BLaER1 treated with 17β-estradiol and CSF1 and Interleukin-3, amounts not matched to agents 10 nM and 100 nM (cell line): ENCODE results near the gene IMP4.

Experiments
- H3K27ac ChIP-seq, 11 experiments: shearing (Covaris generic); formaldehyde crosslinking; 2 replicates each; pipeline ENCODE4 v1.8.1; 2022
- H3K27me3 ChIP-seq, 11 experiments: shearing (Covaris generic); formaldehyde crosslinking; 2 replicates each; pipeline ENCODE4 v1.8.1; 2022
- H3K36me3 ChIP-seq, 11 experiments: shearing (Covaris generic); formaldehyde crosslinking; 2 replicates each; pipeline ENCODE4 v1.8.1; 2022
- H3K4me1 ChIP-seq, 10 experiments: shearing (Covaris generic); formaldehyde crosslinking; 2 replicates each; pipeline ENCODE4 v1.8.1; 2022
- H3K4me2 ChIP-seq, 11 experiments: shearing (Covaris generic); formaldehyde crosslinking; 2 replicates each; pipeline ENCODE4 v1.8.1; 2022
- H3K4me3 ChIP-seq, 10 experiments: shearing (Covaris generic); formaldehyde crosslinking; 2 replicates each; pipeline ENCODE4 v1.8.1; 2022
- H3K9ac ChIP-seq, 11 experiments: shearing (Covaris generic); formaldehyde crosslinking; 2 replicates each; pipeline ENCODE4 v1.8.1; 2022
- H3K9me3 ChIP-seq, 11 experiments: shearing (Covaris generic); formaldehyde crosslinking; replicated peaks in 1 of 11; 2 replicates each; pipeline ENCODE4 v1.8.1; 2022
- H4K20me1 ChIP-seq, 11 experiments: shearing (Covaris generic); formaldehyde crosslinking; 2 replicates each; pipeline ENCODE4 v1.8.1; 2022
- Cebpa-rat ChIP-seq, 11 experiments: shearing (Covaris generic); IDR thresholded peaks; 2 replicates each; pipeline ENCODE4 v1.8.1; 2022

The IMP4 gene

GRCh38 chr2:130369311-130369964, 26.7 kb downstream of the IMP4 start:
- peaks cover 0 to 14% (median 2%) of the 10 kb centered on the region in 11 experiments; a peak in 12 of 22 replicates for H3K36me3 ChIP-seq
- no peak for TF ChIP-seq Cebpa-rat (IDR thresholded peaks at IDR 0.05)
- H3K27ac ChIP-seq, result no peak overlapping the region
- no peaks in the 10 kb centered on the region for H3K27me3 ChIP-seq
- H3K9ac ChIP-seq, result no peak overlapping the region
- peaks cover 0 to 8% (median 0%) of the 10 kb centered on the region in 11 experiments; a peak in 2 of 22 replicates for H3K9me3 ChIP-seq
- H4K20me1 ChIP-seq, result peaks cover 0 to 15% (median 2%) of the 10 kb centered on the region in 11 experiments; a peak in 6 of 22 replicates
- no peak overlapping the region for H3K4me3 ChIP-seq
- peaks cover 32 to 49% (median 45%) of the 10 kb centered on the region in 10 experiments for H3K4me1 ChIP-seq
- H3K4me2 ChIP-seq, result peak overlapping the region; percentile 81 to 99 (median 94); a peak in 15 of 22 replicates

GRCh38 chr2:130369965-130370341, 27.3 kb downstream of the IMP4 start:
- Histone ChIP-seq H3K9ac (no peak overlapping the region), H4K20me1 (peaks cover 0 to 20% (median 7%) of the 10 kb centered on the region in 11 experiments; a peak in 9 of 22 replicates), H3K27me3 (no peaks in the 10 kb centered on the region), H3K36me3 (peaks cover 1 to 19% (median 7%) of the 10 kb centered on the region in 11 experiments; a peak in 16 of 22 replicates), H3K4me2 (peak overlapping the region; percentile 81 to 99 (median 94); a peak in 21 of 22 replicates), H3K4me3 (no peak overlapping the region), H3K4me1 (peaks cover 37 to 54% (median 50%) of the 10 kb centered on the region in 10 experiments), H3K27ac (no peak overlapping the region), H3K9me3 (peaks cover 0 to 8% (median 0%) of the 10 kb centered on the region in 11 experiments; a peak in 2 of 22 replicates)
- no peak for TF ChIP-seq Cebpa-rat (IDR thresholded peaks at IDR 0.05)

- peak overlapping the region in 4 of 11 experiments; percentile 86 to 88 (median 88); a peak in 3 of 22 replicates for H3K9ac ChIP-seq
- no peaks in the 10 kb centered on the region for H3K27me3 ChIP-seq
- peak overlapping the region; percentile 81 to 99 (median 94) for H3K4me2 ChIP-seq
- TF ChIP-seq Cebpa-rat (IDR thresholded peaks at IDR 0.05), result no peak
- peaks cover 0 to 8% (median 0%) of the 10 kb centered on the region in 11 experiments; a peak in 2 of 22 replicates for H3K9me3 ChIP-seq
- peaks cover 7 to 24% (median 12%) of the 10 kb centered on the region in 11 experiments; a peak in 18 of 22 replicates for H3K36me3 ChIP-seq
- peaks cover 43 to 60% (median 55%) of the 10 kb centered on the region in 10 experiments for H3K4me1 ChIP-seq
- H3K27ac ChIP-seq, result peak overlapping the region in 4 of 11 experiments; percentile 88 to 91 (median 90); a peak in 7 of 22 replicates
- peak overlapping the region in 1 of 10 experiments; percentile 84; a peak in 2 of 20 replicates for H3K4me3 ChIP-seq
- peaks cover 0 to 25% (median 8%) of the 10 kb centered on the region in 11 experiments; a peak in 12 of 22 replicates for H4K20me1 ChIP-seq
Measured at GRCh38 chr2:130370490-130370889, 27.8 kb downstream of the IMP4 start.

- peak overlapping the region; percentile 77 to 93 (median 88) for H3K27ac ChIP-seq
- H4K20me1 ChIP-seq, result peaks cover 0 to 37% (median 18%) of the 10 kb centered on the region in 11 experiments; a peak in 13 of 22 replicates
- TF ChIP-seq Cebpa-rat (IDR thresholded peaks at IDR 0.05), result no peak
- H3K4me2 ChIP-seq, result peak overlapping the region; percentile 81 to 99 (median 94)
- H3K9me3 ChIP-seq, result peaks cover 0 to 8% (median 0%) of the 10 kb centered on the region in 11 experiments; a peak in 2 of 22 replicates
- no peaks in the 10 kb centered on the region for H3K27me3 ChIP-seq
- H3K9ac ChIP-seq, result peak overlapping the region; percentile 82 to 92 (median 88)
- peaks cover 13 to 31% (median 19%) of the 10 kb centered on the region in 11 experiments; a peak in 18 of 22 replicates for H3K36me3 ChIP-seq
- peak overlapping the region; percentile 71 to 89 (median 82) for H3K4me3 ChIP-seq
- peaks cover 55 to 72% (median 67%) of the 10 kb centered on the region in 10 experiments for H3K4me1 ChIP-seq
Measured at GRCh38 chr2:130371723-130372054, 29.0 kb downstream of the IMP4 start.

- Histone ChIP-seq H3K9me3 (peaks cover 0 to 3% (median 0%) of the 10 kb centered on the region in 11 experiments; a peak in 2 of 22 replicates), H4K20me1 (peaks cover 0 to 41% (median 20%) of the 10 kb centered on the region in 11 experiments; a peak in 15 of 22 replicates), H3K4me1 (peaks cover 60 to 77% (median 73%) of the 10 kb centered on the region in 10 experiments), H3K4me3 (peak overlapping the region; percentile 71 to 89 (median 82)), H3K9ac (peak overlapping the region; percentile 82 to 92 (median 88)), H3K36me3 (peaks cover 13 to 31% (median 19%) of the 10 kb centered on the region in 11 experiments; a peak in 18 of 22 replicates), H3K27ac (peak overlapping the region; percentile 77 to 93 (median 88)), H3K4me2 (peak overlapping the region; percentile 81 to 99 (median 94)), H3K27me3 (no peaks in the 10 kb centered on the region)
- TF ChIP-seq Cebpa-rat (IDR thresholded peaks at IDR 0.05), result no peak
Measured at GRCh38 chr2:130372055-130372832, 29.5 kb downstream of the IMP4 start.

GRCh38 chr2:130372833-130373807, 30.4 kb downstream of the IMP4 start:
- H4K20me1 ChIP-seq, result peaks cover 0 to 50% (median 25%) of the 10 kb centered on the region in 11 experiments; a peak in 16 of 22 replicates
- peak overlapping the region; percentile 77 to 93 (median 88) for H3K27ac ChIP-seq
- no peaks in the 10 kb centered on the region for H3K27me3 ChIP-seq
- H3K9ac ChIP-seq, result peak overlapping the region; percentile 82 to 92 (median 88)
- peak overlapping the region; percentile 71 to 89 (median 82) for H3K4me3 ChIP-seq
- no peak for TF ChIP-seq Cebpa-rat (IDR thresholded peaks at IDR 0.05)
- peaks cover 13 to 31% (median 20%) of the 10 kb centered on the region in 11 experiments; a peak in 18 of 22 replicates for H3K36me3 ChIP-seq
- H3K9me3 ChIP-seq, result no peaks in the 10 kb centered on the region
- peak overlapping the region; percentile 81 to 99 (median 94) for H3K4me2 ChIP-seq
- peaks cover 66 to 86% (median 79%) of the 10 kb centered on the region in 10 experiments for H3K4me1 ChIP-seq

GRCh38 chr2:130373808-130374365, 31.2 kb downstream of the IMP4 start:
- peaks cover 13 to 39% (median 28%) of the 10 kb centered on the region in 11 experiments; a peak in 18 of 22 replicates for H3K36me3 ChIP-seq
- H3K4me3 ChIP-seq, result peak overlapping the region in 6 of 10 experiments; percentile 76 to 89 (median 84); a peak in 8 of 20 replicates
- no peaks in the 10 kb centered on the region for H3K27me3 ChIP-seq
- TF ChIP-seq Cebpa-rat (IDR thresholded peaks at IDR 0.05), result no peak
- peaks cover 66 to 91% (median 83%) of the 10 kb centered on the region in 10 experiments for H3K4me1 ChIP-seq
- peak overlapping the region in 2 of 11 experiments; percentile 80 to 88; a peak in 2 of 22 replicates for H3K27ac ChIP-seq
- no peaks in the 10 kb centered on the region for H3K9me3 ChIP-seq
- peaks cover 0 to 52% (median 25%) of the 10 kb centered on the region in 11 experiments; a peak in 16 of 22 replicates for H4K20me1 ChIP-seq
- peak overlapping the region; percentile 81 to 99 (median 94); a peak in 19 of 22 replicates for H3K4me2 ChIP-seq
- H3K9ac ChIP-seq, result peak overlapping the region in 5 of 11 experiments; percentile 87 to 92 (median 90); a peak in 4 of 22 replicates
